ENCODE data around the gene SH3PXD2A.

DNA sequence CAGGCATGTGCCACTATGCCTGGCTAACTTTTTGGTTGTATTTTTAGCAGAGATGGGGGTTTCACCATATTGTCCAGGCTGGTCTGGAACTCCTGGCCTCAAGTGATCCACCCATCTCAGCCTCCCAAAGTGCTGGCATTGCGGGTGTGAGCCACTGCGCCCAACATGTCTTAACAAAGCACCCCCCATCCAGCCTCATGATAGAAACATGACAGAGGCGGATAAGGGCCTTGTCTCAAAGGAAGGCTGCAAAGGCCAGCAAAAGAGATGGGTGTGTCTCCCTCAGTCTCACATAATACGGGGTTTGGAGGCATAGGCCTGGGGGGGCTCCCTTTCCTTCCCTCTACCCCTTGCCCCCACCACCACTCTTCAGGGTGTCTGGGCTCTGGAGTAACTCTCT is 93.2 kb downstream of the SH3PXD2A start:
- TF ChIP-seq, protein P1, sequence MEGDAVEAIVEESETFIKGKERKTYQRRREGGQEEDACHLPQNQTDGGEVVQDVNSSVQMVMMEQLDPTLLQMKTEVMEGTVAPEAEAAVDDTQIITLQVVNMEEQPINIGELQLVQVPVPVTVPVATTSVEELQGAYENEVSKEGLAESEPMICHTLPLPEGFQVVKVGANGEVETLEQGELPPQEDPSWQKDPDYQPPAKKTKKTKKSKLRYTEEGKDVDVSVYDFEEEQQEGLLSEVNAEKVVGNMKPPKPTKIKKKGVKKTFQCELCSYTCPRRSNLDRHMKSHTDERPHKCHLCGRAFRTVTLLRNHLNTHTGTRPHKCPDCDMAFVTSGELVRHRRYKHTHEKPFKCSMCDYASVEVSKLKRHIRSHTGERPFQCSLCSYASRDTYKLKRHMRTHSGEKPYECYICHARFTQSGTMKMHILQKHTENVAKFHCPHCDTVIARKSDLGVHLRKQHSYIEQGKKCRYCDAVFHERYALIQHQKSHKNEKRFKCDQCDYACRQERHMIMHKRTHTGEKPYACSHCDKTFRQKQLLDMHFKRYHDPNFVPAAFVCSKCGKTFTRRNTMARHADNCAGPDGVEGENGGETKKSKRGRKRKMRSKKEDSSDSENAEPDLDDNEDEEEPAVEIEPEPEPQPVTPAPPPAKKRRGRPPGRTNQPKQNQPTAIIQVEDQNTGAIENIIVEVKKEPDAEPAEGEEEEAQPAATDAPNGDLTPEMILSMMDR (IDR thresholded peaks at IDR 0.05): no peak
- TF ChIP-seq POLR2A (IDR thresholded peaks at IDR 0.05): no peak

Data from adrenal gland (tissue), 5 donors.